Liver (tissue), 3 donors: ENCODE data around the gene ANO8.

Experiments used
- CTCF ChIP-seq: fragments of 150-350 bp; IDR thresholded peaks from 2 replicates; pipeline ENCODE4 v1.5.1; 2017; ENCODE audit warnings: improper control_type of control experiment, low read depth, low read length; ENCODE audit not compliant: missing input control
- GABPA ChIP-seq, 2 donors: IDR thresholded peaks in 1 of 2; conservative IDR thresholded peaks in 1 of 2; 2 replicates each; pipeline ENCODE4 v1.6.1; 2016; ENCODE audit warnings: antibody characterized with exemption in 2 of 2, mild to moderate bottlenecking in 1 of 2, moderate library complexity in 1 of 2
- JUND ChIP-seq, 2 donors: IDR thresholded peaks; 2 replicates each; pipeline ENCODE4 v1.6.1; 2016; ENCODE audit warnings: antibody characterized with exemption in 2 of 2
- REST ChIP-seq: IDR thresholded peaks from 2 replicates; pipeline ENCODE4 v1.6.1; 2016; ENCODE audit warnings: antibody characterized with exemption, mild to moderate bottlenecking
- donor health status: healthy.
- donor health status: healthy.

- TF ChIP-seq JUND (IDR thresholded peaks at IDR 0.05) (no peak), CTCF (no peak), GABPA (IDR thresholded peaks at IDR 0.05 in 1 of 2, conservative IDR thresholded peaks at IDR 0.05 in 1 of 2) (no peak), REST (no peak)
These were observed 12.8 kb downstream of the ANO8 start for GRCh38 chr19:17321655-17322489.
